GM21786 (cell line): ENCODE measurements around the gene KATNB1.
"Not testable (repeated sequence)": the region's sequence is repeated elsewhere in the genome, so short reads cannot be mapped to it uniquely, and the experiment has no call there.

Experiments used
- ATAC-seq: cut with Tn5 transposase; IDR thresholded peaks from one replicate; pipeline ENCODE4 v1.9.1; 2021; ENCODE audit not compliant: unreplicated experiment

The KATNB1 gene

GRCh38 chr16:57788951-57789350 lies 53.4 kb downstream of the KATNB1 start:
- ATAC-seq = no peak

- ATAC-seq = no peak
Observed at GRCh38 chr16:57791195-57791892, 55.8 kb downstream of the KATNB1 start.

- no peak for ATAC-seq
Observed at GRCh38 chr16:57791893-57792461, 56.4 kb downstream of the KATNB1 start.

GRCh38 chr16:57794849-57795430 lies 59.4 kb downstream of the KATNB1 start:
- ATAC-seq = no peak

GRCh38 chr16:57795431-57795878 lies 59.9 kb downstream of the KATNB1 start:
- no peak for ATAC-seq

DNA sequence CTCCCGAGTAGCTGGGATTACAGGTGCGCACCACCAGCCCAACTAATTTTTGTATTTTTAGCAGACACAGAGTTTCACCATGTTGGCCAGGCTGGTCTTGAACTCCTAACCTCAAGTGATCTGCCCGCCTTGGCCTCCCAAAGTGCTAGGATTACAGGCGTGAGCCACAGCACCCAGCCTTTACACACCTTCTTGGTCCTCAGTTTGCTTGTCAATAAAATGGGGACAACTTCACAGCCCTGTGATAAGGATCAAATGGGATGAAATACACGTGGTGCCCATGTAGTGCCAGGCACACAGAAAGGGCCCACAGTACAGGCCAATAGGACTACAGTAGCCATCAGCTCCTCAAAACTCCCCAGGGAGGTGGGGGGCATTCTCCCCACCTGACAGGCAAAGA lies 60.4 kb downstream of the KATNB1 start:
- not testable (repeated sequence) for ATAC-seq

GRCh38 chr16:57797216-57797525 lies 61.6 kb downstream of the KATNB1 start:
- no peak for ATAC-seq

GRCh38 chr16:57797526-57798266 lies 62.1 kb downstream of the KATNB1 start:
- ATAC-seq = no peak

- ATAC-seq = no peak
Observed at GRCh38 chr16:57798267-57798810, 62.8 kb downstream of the KATNB1 start.

- no peak for ATAC-seq
Observed at GRCh38 chr16:57798953-57799599, 63.5 kb downstream of the KATNB1 start.

GRCh38 chr16:57799600-57800199 lies 64.1 kb downstream of the KATNB1 start:
- no peak for ATAC-seq

GRCh38 chr16:57800200-57801097 lies 64.9 kb downstream of the KATNB1 start:
- no peak for ATAC-seq

DNA sequence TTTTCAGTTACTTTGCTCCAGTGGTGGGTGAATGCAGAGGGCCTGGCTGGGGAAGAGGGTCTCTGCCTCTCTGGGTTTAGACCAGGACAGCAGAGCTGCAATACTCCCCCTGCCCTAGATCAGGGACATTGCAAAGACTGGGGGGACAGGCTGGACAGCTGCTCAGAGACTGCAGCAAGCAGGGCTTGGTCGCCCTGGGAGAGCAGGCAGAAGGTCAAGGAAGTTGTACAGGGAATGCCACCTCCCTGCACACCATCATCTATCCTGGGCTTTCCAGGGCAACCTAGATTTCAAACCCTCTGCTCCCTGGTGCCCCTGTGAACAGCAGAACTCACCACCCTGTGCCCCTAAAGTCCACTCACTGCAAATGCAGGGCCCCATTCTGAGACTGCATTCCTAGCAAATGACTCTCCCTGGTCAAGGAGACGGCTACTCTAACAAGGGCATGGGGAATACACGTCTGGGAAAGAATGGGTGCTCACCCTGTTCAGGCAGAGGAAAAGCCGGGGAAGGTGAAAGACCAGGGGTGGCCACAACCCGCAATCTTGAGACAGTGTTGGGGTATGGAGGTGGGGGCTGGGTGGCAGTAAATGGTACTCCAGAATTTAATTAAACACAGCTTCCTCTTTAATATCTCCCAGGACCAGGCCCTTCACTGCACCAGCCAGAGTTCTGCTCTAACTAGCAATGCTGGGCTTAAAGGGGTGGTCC lies 65.7 kb downstream of the KATNB1 start:
- no peak for ATAC-seq

DNA sequence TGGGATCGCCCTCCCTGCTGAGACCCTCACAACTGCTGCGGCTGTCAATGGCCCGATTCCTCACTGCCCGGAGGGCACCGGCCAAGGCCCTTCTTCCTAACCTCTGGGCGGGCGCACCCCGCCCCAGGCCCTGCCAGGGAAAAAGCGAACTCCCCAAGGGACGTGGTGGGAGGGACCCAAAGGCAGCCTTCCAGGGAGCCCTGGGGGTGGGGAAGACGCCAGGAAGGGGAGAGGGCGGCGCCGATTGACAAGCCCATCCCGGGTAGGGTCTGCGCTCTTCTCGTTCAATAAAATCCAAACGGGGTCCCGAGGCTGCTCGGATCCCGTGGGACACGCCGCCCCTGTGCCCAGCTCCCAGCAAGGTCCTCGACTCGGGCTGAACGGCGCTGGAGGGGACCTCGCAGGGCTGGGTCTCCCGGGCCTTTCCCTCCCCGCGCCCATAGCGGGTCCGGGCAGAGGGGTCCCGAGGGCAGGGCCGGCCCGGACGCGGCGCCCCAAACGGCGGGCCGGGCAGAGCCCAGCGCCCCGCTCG lies 66.3 kb downstream of the KATNB1 start:
- ATAC-seq = no peak

DNA sequence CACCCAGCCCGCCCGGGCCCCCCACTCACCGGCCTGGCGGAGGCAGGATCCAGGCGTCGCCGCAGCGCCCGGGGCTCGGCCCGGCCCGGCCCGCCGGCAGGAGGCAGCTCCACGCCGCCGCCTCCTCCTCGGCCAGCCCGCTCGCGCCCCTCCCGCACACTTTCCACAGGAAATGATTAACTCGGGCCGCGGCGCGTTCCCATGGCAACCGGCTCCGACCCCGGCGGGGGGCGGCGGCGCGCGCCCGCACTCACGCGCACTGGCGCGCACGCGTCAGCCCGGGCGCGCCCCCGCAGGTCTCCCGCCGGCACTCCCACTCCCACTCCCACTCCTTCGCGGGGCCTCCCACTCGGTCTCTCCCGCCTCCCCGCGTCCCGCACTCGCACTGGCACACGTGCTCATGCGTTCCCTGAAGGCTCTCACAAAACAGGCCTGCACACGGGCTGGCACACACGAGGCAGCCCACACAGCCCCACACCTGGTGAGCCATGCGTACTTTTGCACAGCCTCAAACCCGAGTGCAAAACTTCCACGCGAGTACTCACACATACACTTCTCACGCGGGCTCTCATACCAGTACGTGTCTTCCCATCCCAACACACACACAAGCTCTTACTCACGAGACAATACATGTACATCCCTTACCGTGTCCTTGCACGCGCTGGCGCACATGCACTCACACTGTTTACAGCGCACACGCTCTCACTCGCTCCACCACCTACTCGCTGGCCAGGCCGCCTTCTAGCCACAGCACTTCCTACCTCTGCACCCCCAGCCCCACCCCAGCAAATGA lies 67.0 kb downstream of the KATNB1 start, which contains the start of gene KIFC3:
Gene KIFC3 (minus strand): TSS at position 151 of the 793 bp plus-strand sequence. CDS start 4,248 bp downstream, outside the sequence.
- ATAC-seq = no peak

DNA sequence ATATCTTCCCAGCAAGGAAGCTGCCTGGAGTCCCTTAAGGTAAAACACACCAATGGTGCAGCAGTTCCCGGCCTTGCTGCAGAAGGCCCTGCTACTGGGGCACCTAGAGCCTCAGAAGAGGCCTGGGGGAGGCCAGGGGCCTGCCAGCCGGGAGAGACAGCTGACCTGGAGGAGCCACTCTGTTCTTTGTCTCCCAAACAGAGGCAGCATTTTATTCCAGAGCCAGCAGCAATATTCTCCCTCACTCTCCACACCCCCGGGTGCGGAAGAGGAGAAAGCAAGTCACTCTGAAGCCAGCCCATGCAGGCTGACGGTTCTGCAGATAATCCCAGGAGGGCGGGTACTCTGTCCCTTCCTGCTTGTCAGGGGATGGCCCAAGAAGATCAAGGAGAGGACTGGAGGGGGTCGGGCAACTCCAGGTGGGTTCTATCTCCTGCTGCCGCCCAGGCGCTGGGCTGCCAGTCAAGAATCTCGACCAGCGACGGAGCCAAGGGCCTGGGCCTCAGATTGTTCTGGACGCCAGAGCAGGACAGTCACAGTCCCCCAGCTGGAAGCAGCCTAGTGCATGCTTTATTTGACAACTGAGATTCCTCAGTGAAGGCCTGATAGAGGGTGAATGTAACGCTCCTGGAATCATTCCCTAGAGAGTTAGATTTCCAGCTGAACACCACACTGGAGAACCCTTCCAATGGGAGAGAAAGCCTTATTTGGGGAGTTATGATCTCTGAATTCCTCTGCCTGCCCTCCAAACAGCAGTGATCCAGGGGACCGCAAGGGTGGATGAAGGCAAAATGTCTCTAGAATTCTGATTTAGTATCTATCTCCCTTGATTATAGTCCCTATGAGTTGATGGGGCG lies 67.8 kb downstream of the KATNB1 start:
- no peak for ATAC-seq
